Activated naive CD4-positive, alpha-beta T cell (primary cell): Measurements from ENCODE around the gene EFNA5.

ENCODE experiments used
- DNase-seq, 4 experiments: peaks; one replicate each; lab custom pipeline; 2025; lab: John Stamatoyannopoulos, UW

Gene EFNA5

DNA sequence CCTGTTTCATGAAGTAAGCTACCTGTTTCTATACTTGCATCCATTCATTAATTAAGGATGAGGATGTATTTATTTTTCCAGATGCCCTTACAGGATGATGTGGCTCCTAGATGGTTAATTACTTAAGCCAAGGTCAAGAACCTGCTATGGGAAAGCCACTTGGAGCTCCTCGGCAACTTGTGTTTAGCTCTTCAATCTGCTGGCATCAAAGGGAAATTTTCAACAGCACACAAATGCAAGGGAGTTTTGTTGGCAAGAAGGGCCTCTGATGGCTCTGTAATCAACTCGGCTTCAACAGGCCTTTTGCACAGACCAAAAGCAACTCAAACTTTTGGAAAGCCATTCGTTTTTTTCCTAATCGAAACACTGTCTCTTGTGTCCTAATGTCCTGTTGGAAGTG, 125.3 kb downstream of the EFNA5 start:
- DNase-seq, result no peak

DNA sequence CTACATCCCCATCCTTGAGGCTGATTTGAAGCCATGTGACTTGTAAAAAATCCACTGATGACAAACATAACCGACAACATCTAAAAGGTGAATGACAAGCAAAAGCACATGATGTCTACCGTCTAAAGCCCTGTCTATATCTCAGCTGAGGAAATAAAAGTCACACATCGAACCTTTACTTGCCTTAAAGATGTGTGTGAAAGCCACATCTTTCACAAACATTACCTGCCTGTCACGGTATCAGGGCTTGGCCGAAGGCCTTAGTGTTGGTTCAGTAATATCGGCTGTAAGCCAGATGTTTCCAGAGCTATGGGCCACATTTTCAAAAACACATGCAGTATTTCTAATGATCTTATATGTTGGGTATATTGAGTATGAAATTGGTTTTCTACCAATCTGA, 125.8 kb downstream of the EFNA5 start:
- no peak for DNase-seq

DNA sequence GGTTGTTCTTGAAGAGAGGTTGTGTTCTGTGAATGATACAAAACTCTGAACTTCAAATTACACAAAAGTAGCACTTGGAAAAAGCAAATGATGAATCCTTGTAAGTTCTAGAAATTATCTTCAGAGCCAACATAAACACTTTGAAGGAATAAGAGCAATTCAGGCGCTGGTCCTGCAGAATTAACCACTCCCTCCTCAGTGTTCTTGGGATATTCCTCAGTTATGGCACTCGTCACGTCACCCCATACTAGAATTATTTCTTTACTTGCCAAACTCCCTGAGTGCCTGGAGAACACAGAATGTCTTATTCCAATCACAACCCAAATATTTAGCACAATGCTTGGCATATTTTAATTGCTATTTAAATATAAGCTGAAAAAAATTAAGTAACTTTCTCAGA, 126.3 kb downstream of the EFNA5 start:
- DNase-seq, result no peak

DNA sequence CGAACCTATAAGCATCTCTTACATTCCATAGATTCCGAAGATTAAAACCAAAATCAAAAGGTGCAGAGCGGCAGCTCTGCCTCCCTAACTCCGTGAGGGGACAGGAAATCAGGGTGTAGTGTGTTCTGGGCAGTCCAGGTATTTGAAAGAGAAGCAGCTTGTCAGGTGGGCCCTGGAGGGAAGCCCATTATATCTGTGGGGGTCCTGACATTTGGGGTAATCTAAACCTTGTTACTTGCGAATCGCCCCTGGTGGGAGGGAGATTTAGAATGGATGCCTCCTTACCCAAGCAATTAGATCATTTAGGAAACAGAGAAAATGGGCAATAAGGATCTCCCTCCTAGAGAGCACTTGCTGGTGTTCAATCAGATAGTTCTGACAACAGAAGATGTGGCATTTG, 126.9 kb downstream of the EFNA5 start:
- DNase-seq, result no peak

DNA sequence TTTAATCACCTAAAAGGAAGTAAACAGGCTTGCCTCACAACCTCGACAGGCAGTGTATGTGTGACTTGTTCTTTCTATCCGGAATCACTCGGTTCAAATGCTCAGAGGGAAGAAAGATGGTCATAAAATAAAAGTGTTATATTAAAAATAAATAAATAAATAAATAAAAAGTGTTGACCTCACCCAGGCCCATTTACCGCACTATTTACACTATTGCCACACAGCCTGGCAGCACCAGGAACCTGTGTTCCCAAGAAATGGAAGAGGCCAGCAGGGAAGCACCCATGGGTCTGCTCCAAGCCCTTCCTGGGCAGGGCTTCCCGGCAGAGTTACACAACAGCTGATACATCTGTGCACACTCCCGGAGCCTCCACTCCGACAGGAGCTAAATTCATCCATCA, 127.9 kb downstream of the EFNA5 start:
- no peak for DNase-seq

DNA sequence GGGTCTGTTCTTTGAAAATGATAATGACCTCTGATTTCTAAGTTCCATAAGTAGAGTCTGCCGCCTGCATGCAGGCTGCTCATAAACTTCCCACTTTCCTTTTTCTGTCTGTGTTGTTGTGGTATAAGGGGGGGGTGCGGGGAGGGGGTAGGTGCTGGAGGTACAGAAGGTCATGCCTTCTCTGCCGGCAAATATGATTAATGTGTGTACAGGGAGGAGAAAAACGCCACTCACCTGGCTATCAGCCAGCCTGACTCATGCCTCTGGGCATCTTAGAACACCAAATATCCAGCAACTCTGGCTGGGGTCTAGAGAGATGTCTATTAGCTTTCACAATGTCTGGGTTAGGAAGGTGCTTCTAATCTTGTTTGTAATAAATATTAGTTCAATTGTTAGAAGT, 128.3 kb downstream of the EFNA5 start:
- no peak for DNase-seq

DNA sequence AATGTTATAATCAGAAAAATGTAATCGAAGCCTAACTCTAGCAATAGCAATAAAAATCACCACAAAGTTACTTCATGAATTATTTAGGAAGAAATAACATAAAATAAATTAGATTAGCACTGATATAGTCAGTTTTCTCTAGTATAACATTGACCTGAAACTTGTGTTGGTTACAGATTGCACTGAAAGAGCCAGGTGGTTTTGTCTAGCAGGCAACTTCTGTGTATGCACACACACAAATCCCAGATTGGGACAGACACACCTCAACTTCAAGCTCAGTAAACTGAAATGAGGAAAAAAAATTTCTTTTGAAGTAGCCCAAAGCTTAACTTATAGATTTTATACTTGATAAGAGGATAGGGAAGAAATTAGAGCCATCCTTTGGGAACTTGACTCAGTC, 129.3 kb downstream of the EFNA5 start:
- DNase-seq, result no peak

DNA sequence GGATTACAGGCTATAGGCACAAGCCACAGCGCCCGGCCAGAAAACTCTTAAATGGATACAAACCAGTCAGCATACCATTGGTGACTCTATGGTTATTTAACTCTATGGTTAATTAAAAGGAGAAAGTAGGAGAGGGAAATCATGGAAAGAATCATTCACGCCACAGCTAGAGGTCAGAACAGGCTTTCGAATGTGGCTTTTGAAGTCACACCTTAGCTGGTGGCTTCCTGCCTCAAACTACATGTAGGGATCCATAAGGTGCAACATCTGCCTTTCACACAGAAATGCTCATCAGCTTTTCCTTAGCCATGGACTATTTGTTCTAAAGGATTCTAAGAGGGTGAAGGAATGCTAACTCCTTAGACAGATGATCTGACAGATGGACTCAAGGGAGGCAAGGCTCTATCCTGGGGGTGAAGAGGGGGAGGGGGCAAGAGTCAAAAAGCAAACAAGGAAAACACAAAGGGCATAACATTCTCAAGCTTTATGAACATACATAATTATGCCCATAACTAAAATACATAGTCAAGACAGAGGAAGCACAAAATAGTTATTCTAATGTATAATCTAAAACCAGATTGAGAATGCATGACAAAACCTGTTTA, 130.9 kb downstream of the EFNA5 start:
- no peak for DNase-seq

DNA sequence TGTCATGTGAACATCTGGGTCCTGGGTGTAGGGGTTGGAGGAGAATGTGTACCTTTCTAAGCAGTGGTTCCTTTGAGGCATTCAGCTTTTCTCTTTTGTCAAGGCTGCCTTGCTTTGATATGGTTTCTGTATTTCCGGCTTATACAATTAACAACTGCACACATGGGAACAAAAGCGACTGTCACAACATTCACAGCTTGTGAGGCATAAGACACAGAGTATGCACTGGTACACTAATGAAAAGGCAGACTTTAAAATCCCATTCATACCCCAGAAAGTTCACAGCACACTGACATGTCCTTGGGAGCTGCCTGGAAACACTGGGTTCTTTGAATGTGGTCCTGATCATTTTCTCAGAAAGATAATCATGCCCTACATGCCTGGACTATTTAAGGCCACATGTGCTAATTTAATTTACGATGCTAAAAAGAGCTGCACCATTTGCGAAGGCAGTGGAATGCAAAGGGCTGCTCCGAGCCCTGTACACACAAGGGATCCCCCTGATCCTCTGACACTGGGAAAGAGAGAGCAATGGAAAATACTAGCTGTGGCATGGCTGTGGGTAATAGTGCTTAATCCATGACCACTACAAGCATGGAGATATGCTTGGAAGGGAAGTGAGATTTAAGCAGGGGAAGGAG, 131.8 kb downstream of the EFNA5 start:
- DNase-seq, result no peak

DNA sequence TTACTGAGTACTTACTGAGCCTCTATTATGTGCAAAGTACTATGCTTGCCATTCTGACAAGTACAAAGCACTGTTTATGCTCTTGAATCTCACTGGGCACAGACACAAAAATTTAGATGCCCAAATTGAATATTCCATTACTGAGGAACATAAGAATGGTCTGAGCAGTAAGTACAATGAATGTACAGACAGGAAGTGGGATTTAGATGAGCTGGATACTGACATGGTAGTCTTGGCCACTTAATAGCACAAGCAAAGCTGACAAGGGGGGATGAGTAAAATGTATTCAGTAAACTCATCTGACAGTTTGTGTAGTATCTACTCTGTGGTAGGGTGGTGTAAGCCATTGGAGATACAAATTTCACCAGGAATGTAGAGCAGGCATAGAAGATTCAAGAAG, 132.4 kb downstream of the EFNA5 start:
- no peak for DNase-seq

DNA sequence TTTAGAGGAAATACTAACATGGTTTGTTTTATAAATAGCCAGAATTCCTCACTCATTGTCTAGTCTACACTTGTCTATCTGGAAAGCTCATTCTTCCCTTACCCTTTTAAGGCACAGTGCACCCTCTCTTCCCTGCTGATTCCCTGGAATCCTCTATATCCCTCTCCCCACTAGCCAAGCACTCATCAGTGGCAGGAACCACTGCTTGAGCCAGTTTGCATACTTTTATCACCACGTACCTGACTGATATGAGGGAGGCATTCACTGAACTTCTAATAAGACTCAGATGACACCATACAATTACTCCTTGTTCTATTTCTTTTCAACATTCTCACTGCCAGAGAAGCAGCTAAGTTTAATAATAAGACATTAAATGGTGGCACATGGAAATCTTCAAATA, 134.9 kb downstream of the EFNA5 start:
- DNase-seq, result no peak

DNA sequence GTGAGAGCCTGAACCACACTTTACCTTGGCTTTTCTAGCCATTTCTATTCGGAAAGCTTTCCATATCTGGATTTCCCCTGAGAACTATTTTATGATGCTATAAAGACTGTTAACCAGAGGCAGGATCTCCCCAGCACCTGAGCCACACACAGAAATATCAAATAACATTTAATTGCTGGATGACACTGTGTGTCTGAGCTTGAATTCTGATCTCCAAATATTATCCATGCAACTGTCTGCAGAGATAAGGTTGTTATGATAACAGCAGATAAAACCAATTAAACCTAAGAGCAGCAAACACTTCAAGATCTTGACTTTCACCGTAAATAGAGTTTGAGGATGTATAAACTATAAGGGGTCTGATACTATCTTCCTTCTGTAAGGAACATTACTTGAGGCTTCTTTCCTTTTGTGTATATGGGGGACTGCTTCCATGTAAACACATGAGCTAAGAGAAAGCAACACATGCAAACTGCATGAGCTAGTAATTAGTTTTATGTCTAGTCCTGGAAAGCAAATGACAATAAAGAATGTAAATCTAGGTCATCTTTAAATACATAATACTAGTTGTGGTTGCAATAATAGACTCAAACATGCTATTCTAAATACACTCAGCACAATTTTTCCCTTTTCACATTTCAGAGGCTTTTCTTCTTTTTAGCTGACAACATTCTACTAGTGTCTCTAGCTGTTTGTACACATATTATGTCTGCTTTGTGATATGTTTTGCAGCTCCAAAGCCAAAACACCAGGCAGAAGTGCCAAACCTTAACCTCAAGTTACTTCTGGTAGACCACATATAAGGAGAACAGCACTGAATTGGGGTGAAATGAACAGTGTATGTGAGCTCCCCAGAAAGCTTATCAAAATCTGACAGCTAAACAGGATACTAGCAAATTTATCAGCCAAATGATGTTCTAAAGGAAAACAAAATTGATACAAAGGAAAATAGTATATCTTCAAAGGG, 136.5 kb downstream of the EFNA5 start:
- DNase-seq, result no peak

DNA sequence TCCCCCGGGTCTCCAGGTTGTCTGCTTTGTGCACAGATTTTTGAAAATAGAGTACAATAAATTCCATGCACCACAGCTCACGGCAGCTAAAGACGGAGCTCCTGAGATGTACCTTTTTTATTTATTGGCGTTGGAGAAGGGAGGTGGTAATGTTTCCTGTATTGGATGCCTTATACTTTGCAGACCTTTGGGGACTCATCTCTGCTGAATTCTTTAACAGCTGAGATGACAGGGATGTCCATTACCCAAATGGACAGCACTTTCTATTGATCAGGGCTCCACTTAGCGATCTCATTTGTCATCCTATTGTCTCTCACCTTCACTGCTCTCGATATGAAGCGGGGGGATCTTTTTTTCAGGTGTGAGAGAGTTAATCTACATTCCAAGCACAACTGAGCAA, 137.8 kb downstream of the EFNA5 start:
- DNase-seq, result no peak

DNA sequence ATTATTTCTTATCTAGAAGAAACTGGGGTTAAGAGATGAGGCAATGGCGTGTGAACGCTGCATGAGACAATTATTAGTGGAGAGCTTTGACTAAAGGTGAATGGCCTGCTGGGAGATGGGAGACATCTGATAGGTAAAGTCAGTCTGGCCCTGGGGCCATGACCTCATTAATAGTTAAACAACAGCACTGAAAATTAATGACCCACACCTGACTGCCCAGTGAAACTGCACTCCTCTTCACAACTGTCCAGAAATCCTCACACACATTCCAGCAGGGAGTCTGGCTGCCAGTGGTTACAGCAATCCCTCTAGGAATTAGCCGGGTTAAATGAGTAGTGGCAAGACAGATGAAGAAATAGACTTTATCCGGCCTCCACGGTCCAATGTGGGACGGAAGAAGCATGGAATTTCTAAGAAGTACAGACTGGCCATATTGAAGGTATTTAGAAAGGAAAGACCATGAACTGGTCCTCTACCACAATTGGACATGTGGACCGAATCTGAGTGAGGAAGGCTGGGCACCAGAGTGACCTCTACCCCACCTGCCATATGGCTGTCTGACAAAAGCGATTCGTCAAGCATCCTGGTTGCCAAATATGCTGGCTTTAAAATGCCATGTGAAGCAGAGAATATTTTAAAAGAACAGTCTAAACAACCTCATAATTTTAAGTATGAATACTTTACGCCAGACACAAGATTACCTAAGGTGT, 138.4 kb downstream of the EFNA5 start:
- DNase-seq, result no peak

DNA sequence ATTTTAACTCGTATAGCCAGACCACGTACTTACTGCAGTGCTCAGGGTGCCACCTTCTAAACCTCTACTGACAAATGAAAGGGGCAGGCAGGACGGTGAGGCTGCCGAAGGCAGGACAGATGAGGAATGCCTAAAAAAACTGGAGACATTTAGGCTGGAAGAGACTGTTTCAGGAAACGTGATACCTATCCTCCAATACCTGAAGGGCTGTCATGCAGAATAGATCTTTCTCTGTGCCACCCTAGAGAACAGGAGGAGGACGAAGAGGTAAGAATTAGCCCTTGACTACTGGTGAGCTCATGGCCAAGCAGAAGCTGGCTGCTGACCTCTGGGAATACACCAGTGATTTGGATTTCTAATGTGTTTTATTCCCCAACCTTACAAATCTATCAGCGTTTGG, 139.4 kb downstream of the EFNA5 start:
- no peak for DNase-seq

DNA sequence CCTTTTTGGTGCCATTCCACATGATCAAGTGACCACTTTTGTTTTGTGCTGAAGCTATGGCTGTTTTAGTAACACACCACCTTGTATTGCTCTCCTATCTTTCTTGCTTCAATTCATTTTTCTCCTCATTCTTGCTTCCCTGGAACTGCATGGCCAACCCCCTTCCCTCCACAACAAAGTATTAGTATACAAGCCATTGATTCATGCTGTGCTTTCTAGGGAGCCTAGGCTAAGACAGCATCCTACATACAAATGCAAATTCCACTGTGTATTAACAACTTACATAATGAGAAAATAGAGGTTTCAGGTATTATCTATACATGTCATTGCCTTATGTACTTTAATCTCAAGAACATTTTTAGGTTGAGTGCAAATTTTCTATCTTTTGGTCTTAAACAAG, 141.1 kb downstream of the EFNA5 start:
- no peak for DNase-seq

DNA sequence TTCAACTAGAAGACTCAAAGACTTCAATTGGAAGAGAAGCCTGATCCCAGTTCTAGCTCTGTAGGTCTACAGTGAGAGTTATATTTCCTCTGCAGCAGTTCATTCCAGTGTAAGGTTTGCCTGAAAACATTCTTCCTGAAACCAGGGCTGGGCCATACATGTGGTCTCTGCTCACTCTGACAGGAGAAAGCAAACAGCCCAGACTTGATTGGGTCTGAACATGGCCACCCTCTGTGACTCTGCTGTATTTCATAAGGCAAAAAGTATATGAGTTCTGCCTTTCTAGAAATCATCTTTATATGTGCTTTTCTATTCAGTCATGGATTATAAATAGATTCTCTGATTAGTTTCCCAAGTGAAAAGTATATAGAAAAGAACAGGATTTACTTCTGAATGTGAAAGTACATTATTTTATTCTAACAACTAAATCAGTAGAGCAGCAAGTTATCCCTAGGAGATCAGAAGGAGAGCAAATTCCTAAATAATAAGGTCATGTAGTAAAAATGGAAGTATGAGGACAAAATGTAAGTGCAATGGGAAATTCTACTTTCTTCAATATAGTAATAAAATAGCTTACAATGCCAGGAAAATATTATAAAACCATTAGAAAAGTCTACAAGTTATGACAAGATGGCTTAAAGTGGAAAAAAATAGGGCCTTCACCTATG, 144.3 kb downstream of the EFNA5 start:
- DNase-seq, result no peak

DNA sequence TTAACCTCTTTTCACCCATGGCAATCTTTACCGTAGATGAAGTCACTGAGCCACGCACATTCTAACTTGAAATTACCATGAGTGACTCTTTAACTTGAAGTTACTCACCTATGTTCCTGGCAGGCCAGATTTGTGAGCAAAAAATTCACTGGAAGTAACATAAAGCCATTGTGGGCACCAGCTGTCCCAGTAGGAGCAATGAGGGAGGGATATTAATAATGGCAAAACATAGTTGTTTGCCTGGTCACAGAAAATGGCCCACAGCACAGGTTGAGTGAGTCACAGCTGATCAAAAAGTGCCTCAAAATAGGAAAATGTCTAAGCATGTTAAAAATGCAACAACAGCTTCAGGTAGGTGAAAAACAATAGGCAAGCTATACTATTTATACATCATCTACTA, 146.6 kb downstream of the EFNA5 start:
- no peak for DNase-seq

DNA sequence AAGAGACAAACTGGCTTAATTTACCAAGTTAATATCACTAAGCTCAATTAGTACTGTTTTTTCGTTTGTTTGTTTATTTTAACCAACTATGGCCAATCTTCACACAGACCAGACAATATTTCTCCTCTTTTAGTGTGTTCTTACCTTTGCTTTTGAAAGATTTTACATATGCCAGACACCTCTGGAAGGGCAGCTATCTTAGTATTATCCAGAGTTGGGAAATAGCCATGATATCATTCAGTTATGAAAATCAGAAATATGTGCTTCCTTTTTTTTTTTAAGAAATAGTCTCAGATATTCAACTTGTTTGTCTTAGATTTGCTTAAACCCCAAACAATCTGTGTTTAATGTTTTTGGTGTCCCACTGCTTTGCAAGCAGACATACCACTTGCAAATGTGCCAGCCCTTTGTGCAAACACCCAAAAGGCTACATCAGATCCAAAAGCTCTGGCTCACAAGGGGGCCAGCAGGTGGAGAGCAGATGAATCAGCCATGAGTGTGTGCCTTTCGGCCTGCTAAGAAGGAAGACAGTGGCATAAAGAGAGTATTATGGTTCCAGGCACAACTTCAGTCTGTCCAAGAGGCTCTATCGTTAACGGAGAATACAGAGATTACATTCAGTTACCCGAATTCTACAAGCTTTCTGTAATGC, 147.6 kb downstream of the EFNA5 start:
- DNase-seq, result no peak

DNA sequence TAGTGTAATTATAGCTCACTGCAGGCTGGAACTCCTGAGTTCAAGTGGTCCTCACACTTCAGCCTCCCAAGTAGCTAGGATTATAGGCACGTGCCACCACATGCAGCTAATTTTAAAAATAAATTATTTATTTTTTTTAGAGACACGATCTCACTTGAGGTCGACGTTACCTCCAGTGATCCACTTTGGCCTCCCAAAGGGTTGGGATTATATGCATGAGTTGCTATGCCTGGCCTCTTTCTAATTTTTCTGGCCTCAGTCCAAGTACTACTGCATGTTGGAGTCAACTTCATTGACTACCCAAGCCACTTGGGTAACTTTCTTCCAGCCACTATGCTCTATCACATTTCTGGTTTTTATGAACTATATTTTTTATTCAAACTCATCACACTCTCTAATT, 148.3 kb downstream of the EFNA5 start:
- DNase-seq, result no peak

DNA sequence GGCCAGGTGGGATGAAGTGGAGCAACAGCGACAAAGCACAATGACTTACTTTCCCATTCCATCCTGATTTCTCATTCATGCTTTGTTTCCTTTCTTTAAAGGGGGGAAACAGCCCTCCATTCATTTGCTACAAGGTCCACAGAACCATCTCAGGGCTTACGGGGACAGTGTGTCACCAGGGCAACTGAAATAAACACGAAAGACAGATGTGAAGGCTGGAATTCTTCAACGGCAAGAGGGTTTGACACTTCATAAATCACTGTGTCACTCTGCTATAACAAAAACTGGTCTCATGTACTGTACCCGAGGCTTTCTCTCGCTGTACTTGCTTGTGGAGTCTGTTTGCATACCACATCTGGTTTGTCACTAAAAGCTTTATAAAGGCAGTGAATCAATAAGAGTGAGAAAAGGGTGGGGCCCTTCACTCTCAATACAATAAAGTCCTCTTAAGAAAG, 150.8 kb downstream of the EFNA5 start:
- no peak for DNase-seq
